GM23338 (cell line): ENCODE measurements around the gene TBL3. TPM values are rescaled to one million over a fixed set of nuclear protein-coding genes. Genes with fewer than 3 reads are reported as not detected.

Experiments
- ATAC-seq: fragments of 200-7000 bp; cut with Tn5 transposase; 3 replicates; pipeline ENCODE4 v1.9.1; 2020
- DNase-seq: peaks from one replicate; pipeline ENCODE4 v3.0.0-alpha.2; 2015; ENCODE audit warnings: low spot score
- H2AFZ ChIP-seq: fragments of 200-600 bp; sonication (generic); 2 replicates; pipeline ENCODE4 v1.8.0; 2016; ENCODE audit warnings: antibody characterized with exemption, mild to moderate bottlenecking, moderate library complexity
- H3F3A ChIP-seq: fragments of 200-600 bp; sonication (generic); replicated peaks from 2 replicates; pipeline ENCODE4 v1.8.0; 2017; ENCODE audit warnings: antibody characterized with exemption, mixed run types, low read depth
- H3K27ac ChIP-seq: fragments of 200-600 bp; sonication (generic); 2 replicates; pipeline ENCODE4 v1.6.1; 2016; ENCODE audit warnings: low read depth
- H3K27me3 ChIP-seq: fragments of 200-600 bp; sonication (generic); 2 replicates; pipeline ENCODE4 v1.8.0; 2016; ENCODE audit warnings: mild to moderate bottlenecking, mixed run types, moderate library complexity; ENCODE audit not compliant: insufficient read depth
- H3K36me3 ChIP-seq: fragments of 200-600 bp; sonication (generic); 2 replicates; pipeline ENCODE4 v1.8.0; 2016; ENCODE audit warnings: mild to moderate bottlenecking; ENCODE audit not compliant: insufficient read depth
- H3K4me1 ChIP-seq: fragments of 200-600 bp; sonication (generic); 2 replicates; pipeline ENCODE4 v1.8.0; 2016; ENCODE audit warnings: mild to moderate bottlenecking, moderate library complexity; ENCODE audit not compliant: insufficient read depth
- H3K4me2 ChIP-seq: fragments of 200-600 bp; sonication (generic); 2 replicates; pipeline ENCODE4 v1.7.1; 2017; ENCODE audit warnings: mixed run types
- H3K4me3 ChIP-seq: fragments of 200-600 bp; sonication (generic); 2 replicates; pipeline ENCODE4 v1.6.1; 2016; ENCODE audit warnings: mixed run types
- H3K79me2 ChIP-seq: fragments of 200-600 bp; sonication (generic); replicated peaks from 2 replicates; pipeline ENCODE4 v1.8.0; 2017; ENCODE audit warnings: mild to moderate bottlenecking; ENCODE audit not compliant: insufficient read depth
- H3K9me2 ChIP-seq: fragments of 200-600 bp; sonication (generic); 2 replicates; pipeline ENCODE4 v1.8.0; 2017; ENCODE audit not compliant: insufficient read depth
- H4K20me1 ChIP-seq: fragments of 200-600 bp; sonication (generic); replicated peaks from 2 replicates; pipeline ENCODE4 v1.8.0; 2017; ENCODE audit warnings: mild to moderate bottlenecking; ENCODE audit not compliant: insufficient read depth
- H3K27ac Mint-ChIP-seq: 2 replicates; pipeline ENCODE4 v1.8.0; 2020; ENCODE audit warnings: inconsistent platforms, mild to moderate bottlenecking, moderate library complexity, mixed read lengths
- H3K27me3 Mint-ChIP-seq: 3 replicates; pipeline ENCODE4 v1.8.0; 2022; ENCODE audit warnings: low read depth, mild to moderate bottlenecking, moderate library complexity, mixed read lengths, inconsistent platforms; ENCODE audit not compliant: insufficient read depth, poor library complexity
- H3K36me3 Mint-ChIP-seq: 3 replicates; pipeline ENCODE4 v1.8.0; 2021; ENCODE audit warnings: low read depth, mild to moderate bottlenecking, inconsistent platforms, moderate library complexity, mixed read lengths
- H3K4me1 Mint-ChIP-seq: 3 replicates; pipeline ENCODE4 v1.8.0; 2020; ENCODE audit warnings: mild to moderate bottlenecking, inconsistent platforms, mixed read lengths
- H3K4me3 Mint-ChIP-seq: 3 replicates; pipeline ENCODE4 v1.8.0; 2021; ENCODE audit warnings: moderate library complexity, mild to moderate bottlenecking, inconsistent platforms, mixed read lengths
- H3K9me3 Mint-ChIP-seq: 3 replicates; pipeline ENCODE4 v1.8.0; 2020; ENCODE audit warnings: moderate library complexity, mild to moderate bottlenecking, inconsistent platforms, mixed read lengths
- CREB1 ChIP-seq: fragments of 250-450 bp; sonication (Bioruptor Pico); IDR thresholded peaks from 2 replicates; pipeline ENCODE4 v1.5.0; 2020; ENCODE audit warnings: low read depth, mild to moderate bottlenecking, moderate library complexity
- EZH2 ChIP-seq: fragments of 200-600 bp; sonication (generic); IDR thresholded peaks from one replicate; pipeline ENCODE4 v1.8.0; 2017; ENCODE audit warnings: antibody characterized with exemption, mild to moderate bottlenecking, low read depth; ENCODE audit not compliant: unreplicated experiment
- EZH2phosphoT487 ChIP-seq: fragments of 200-600 bp; sonication (generic); IDR thresholded peaks from one replicate; pipeline ENCODE4 v1.8.1; 2018; ENCODE audit warnings: antibody characterized with exemption; ENCODE audit not compliant: unreplicated experiment
- JUNB ChIP-seq: IDR thresholded peaks from one replicate; pipeline ENCODE4 v1.6.1; 2016; ENCODE audit warnings: antibody characterized with exemption; ENCODE audit not compliant: unreplicated experiment
- NANOG ChIP-seq: IDR thresholded peaks from 2 replicates; pipeline ENCODE4 v1.6.1; 2016; ENCODE audit warnings: antibody characterized with exemption, borderline replicate concordance
- POLR2AphosphoS5 ChIP-seq: IDR thresholded peaks from 2 replicates; pipeline ENCODE4 v1.6.1; 2016; ENCODE audit warnings: antibody characterized with exemption, low read depth
- STAT1 ChIP-seq: IDR thresholded peaks from one replicate; pipeline ENCODE4 v1.6.1; 2016; ENCODE audit warnings: antibody characterized with exemption; ENCODE audit not compliant: unreplicated experiment
- ZNF114 ChIP-seq: fragments of 250-450 bp; sonication (Bioruptor Pico); IDR thresholded peaks from 2 replicates; pipeline ENCODE4 v1.5.0; 2020; ENCODE audit warnings: mild to moderate bottlenecking, moderate library complexity
- ZNF331 ChIP-seq: fragments of 250-450 bp; sonication (Bioruptor Pico); IDR thresholded peaks from 2 replicates; pipeline ENCODE4 v1.5.0; 2020; ENCODE audit warnings: low read depth, mild to moderate bottlenecking, moderate library complexity
- polyA plus RNA-seq: library from polyadenylated mRNA; unstranded; fragments of >200 nt; fragmentation: Nextera tagmentation; extraction: Ambion mirVana; gene quantifications from 2 replicates; pipeline ENCODE4 v1.2.1, GENCODE V29; 2016
- total RNA-seq: library from RNA; depleted of rRNA; stranded (reverse); fragments of >200 nt; shearing (Covaris generic); gene quantifications from 2 replicates; pipeline ENCODE4 v1.2.3, GENCODE V29; 2014
- TF ChIP-seq, protein P1 (sequence below): IDR thresholded peaks from 2 replicates; pipeline ENCODE4 v1.6.1; 2016; ENCODE audit warnings: antibody characterized with exemption
- TF ChIP-seq, protein P2 (sequence below): IDR thresholded peaks from one replicate; pipeline ENCODE4 v1.6.1; 2018; ENCODE audit warnings: antibody characterized with exemption; ENCODE audit not compliant: unreplicated experiment
- TF ChIP-seq, protein P3 (sequence below): fragments of 250-450 bp; sonication (Bioruptor Pico); IDR thresholded peaks from 2 replicates; pipeline ENCODE4 v1.5.0; 2020; ENCODE audit warnings: mild to moderate bottlenecking, moderate library complexity
- TF ChIP-seq, protein P4 (sequence below), 2 experiments: fragments of 200-600 bp in 1 of 2; sonication (generic) in 1 of 2; conservative IDR thresholded peaks; 2 replicates each; pipeline versions ENCODE4 v1.5.1 to v1.6.1; 2016 to 2017; ENCODE audit warnings: antibody characterized with exemption in 2 of 2, low read depth in 2 of 2, mild to moderate bottlenecking in 2 of 2, moderate library complexity in 1 of 2

TBL3 gene
- total and polyA plus RNA-seq, 2 experiments from 2014 or later, result 67.0 to 157 TPM

DNA sequence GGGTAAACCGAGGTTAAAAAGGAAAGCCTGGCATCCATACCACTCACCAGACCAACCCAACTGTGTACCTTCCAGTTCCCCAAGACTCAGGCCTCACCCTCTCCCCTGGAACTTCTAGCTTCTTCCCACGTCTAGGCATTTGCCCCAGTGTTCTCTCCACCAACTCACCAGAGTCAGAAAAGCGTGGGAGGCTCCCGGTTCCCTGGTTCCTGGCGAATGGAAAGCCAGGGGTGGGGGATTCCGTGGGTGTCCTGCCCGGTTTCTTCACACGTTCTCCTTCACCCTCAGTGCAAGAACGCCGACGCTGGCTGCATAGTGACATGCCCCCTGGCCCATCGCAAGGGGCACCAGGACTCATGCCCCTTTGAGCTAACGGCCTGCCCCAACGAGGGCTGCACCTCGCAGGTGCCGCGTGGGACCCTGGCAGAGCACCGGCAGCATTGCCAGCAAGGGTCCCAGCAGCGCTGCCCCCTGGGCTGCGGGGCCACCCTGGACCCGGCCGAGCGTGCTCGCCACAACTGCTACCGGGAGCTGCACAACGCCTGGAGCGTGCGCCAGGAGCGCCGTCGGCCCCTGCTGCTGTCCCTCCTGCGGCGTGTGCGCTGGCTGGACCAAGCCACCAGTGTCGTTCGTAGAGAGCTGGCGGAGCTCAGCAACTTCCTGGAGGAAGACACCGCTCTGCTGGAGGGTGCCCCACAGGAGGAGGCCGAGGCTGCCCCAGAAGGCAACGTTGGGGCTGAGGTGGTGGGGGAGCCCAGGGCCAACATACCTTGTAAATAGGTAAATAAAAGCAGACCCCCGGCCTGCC, 3.5 kb upstream of the TBL3 start:
- Mint-ChIP-seq H3K4me1 (peaks cover 17% of the 10 kb centered on the region), H3K4me3 (no peak overlapping the region; the same call in 2 of the 3 replicates), H3K27ac (no peak overlapping the region), H3K9me3 (peaks cover 9% of the 10 kb centered on the region; the same call in 2 of the 3 replicates), H3K27me3 (peaks cover 33% of the 10 kb centered on the region), H3K36me3 (peaks cover 18% of the 10 kb centered on the region)
- Histone ChIP-seq H3K27me3 (no peaks in the 10 kb centered on the region), H3K4me3 (no peak overlapping the region), H3K27ac (no peak overlapping the region), H4K20me1 (peaks cover 10% of the 10 kb centered on the region), H3F3A (peaks cover 9% of the 10 kb centered on the region), H3K36me3 (peaks cover 9% of the 10 kb centered on the region), H3K4me2 (no peak overlapping the region), H2AFZ (no peak overlapping the region), H3K79me2 (peaks cover 43% of the 10 kb centered on the region), H3K4me1 (peaks cover 23% of the 10 kb centered on the region; the same call in 1 of the 2 replicates), H3K9me2 (no peaks in the 10 kb centered on the region)
- no peak for ATAC-seq
- DNase-seq, result peak; percentile 23
- TF ChIP-seq, protein P1, sequence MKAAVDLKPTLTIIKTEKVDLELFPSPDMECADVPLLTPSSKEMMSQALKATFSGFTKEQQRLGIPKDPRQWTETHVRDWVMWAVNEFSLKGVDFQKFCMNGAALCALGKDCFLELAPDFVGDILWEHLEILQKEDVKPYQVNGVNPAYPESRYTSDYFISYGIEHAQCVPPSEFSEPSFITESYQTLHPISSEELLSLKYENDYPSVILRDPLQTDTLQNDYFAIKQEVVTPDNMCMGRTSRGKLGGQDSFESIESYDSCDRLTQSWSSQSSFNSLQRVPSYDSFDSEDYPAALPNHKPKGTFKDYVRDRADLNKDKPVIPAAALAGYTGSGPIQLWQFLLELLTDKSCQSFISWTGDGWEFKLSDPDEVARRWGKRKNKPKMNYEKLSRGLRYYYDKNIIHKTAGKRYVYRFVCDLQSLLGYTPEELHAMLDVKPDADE, result no peak
- no peak for TF ChIP-seq POLR2AphosphoS5
- TF ChIP-seq EZH2, result no peak
- no peak for TF ChIP-seq ZNF114 (CRISPR knock-in tag)
- TF ChIP-seq STAT1, result no peak
- TF ChIP-seq JUNB, result no peak
- TF ChIP-seq, protein P2, sequence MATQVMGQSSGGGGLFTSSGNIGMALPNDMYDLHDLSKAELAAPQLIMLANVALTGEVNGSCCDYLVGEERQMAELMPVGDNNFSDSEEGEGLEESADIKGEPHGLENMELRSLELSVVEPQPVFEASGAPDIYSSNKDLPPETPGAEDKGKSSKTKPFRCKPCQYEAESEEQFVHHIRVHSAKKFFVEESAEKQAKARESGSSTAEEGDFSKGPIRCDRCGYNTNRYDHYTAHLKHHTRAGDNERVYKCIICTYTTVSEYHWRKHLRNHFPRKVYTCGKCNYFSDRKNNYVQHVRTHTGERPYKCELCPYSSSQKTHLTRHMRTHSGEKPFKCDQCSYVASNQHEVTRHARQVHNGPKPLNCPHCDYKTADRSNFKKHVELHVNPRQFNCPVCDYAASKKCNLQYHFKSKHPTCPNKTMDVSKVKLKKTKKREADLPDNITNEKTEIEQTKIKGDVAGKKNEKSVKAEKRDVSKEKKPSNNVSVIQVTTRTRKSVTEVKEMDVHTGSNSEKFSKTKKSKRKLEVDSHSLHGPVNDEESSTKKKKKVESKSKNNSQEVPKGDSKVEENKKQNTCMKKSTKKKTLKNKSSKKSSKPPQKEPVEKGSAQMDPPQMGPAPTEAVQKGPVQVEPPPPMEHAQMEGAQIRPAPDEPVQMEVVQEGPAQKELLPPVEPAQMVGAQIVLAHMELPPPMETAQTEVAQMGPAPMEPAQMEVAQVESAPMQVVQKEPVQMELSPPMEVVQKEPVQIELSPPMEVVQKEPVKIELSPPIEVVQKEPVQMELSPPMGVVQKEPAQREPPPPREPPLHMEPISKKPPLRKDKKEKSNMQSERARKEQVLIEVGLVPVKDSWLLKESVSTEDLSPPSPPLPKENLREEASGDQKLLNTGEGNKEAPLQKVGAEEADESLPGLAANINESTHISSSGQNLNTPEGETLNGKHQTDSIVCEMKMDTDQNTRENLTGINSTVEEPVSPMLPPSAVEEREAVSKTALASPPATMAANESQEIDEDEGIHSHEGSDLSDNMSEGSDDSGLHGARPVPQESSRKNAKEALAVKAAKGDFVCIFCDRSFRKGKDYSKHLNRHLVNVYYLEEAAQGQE, result no peak
- TF ChIP-seq CREB1 (CRISPR knock-in tag), result no peak
- no peak for TF ChIP-seq EZH2phosphoT487
- TF ChIP-seq, protein P3, sequence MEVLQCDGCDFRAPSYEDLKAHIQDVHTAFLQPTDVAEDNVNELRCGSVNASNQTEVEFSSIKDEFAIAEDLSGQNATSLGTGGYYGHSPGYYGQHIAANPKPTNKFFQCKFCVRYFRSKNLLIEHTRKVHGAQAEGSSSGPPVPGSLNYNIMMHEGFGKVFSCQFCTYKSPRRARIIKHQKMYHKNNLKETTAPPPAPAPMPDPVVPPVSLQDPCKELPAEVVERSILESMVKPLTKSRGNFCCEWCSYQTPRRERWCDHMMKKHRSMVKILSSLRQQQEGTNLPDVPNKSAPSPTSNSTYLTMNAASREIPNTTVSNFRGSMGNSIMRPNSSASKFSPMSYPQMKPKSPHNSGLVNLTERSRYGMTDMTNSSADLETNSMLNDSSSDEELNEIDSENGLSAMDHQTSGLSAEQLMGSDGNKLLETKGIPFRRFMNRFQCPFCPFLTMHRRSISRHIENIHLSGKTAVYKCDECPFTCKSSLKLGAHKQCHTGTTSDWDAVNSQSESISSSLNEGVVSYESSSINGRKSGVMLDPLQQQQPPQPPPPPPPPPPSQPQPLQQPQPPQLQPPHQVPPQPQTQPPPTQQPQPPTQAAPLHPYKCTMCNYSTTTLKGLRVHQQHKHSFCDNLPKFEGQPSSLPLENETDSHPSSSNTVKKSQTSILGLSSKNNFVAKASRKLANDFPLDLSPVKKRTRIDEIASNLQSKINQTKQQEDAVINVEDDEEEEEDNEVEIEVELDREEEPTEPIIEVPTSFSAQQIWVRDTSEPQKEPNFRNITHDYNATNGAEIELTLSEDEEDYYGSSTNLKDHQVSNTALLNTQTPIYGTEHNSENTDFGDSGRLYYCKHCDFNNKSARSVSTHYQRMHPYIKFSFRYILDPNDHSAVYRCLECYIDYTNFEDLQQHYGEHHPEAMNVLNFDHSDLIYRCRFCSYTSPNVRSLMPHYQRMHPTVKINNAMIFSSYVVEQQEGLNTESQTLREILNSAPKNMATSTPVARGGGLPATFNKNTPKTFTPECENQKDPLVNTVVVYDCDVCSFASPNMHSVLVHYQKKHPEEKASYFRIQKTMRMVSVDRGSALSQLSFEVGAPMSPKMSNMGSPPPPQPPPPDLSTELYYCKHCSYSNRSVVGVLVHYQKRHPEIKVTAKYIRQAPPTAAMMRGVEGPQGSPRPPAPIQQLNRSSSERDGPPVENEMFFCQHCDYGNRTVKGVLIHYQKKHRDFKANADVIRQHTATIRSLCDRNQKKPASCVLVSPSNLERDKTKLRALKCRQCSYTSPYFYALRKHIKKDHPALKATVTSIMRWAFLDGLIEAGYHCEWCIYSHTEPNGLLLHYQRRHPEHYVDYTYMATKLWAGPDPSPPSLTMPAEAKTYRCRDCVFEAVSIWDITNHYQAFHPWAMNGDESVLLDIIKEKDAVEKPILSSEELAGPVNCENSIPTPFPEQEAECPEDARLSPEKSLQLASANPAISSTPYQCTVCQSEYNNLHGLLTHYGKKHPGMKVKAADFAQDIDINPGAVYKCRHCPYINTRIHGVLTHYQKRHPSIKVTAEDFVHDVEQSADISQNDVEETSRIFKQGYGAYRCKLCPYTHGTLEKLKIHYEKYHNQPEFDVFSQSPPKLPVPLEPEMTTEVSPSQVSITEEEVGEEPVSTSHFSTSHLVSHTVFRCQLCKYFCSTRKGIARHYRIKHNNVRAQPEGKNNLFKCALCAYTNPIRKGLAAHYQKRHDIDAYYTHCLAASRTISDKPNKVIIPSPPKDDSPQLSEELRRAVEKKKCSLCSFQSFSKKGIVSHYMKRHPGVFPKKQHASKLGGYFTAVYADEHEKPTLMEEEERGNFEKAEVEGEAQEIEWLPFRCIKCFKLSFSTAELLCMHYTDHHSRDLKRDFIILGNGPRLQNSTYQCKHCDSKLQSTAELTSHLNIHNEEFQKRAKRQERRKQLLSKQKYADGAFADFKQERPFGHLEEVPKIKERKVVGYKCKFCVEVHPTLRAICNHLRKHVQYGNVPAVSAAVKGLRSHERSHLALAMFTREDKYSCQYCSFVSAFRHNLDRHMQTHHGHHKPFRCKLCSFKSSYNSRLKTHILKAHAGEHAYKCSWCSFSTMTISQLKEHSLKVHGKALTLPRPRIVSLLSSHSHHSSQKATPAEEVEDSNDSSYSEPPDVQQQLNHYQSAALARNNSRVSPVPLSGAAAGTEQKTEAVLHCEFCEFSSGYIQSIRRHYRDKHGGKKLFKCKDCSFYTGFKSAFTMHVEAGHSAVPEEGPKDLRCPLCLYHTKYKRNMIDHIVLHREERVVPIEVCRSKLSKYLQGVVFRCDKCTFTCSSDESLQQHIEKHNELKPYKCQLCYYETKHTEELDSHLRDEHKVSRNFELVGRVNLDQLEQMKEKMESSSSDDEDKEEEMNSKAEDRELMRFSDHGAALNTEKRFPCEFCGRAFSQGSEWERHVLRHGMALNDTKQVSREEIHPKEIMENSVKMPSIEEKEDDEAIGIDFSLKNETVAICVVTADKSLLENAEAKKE (CRISPR knock-in tag), result no peak
- no peak for TF ChIP-seq ZNF331 (CRISPR knock-in tag)
- no peak for TF ChIP-seq NANOG
- TF ChIP-seq, protein P4, sequence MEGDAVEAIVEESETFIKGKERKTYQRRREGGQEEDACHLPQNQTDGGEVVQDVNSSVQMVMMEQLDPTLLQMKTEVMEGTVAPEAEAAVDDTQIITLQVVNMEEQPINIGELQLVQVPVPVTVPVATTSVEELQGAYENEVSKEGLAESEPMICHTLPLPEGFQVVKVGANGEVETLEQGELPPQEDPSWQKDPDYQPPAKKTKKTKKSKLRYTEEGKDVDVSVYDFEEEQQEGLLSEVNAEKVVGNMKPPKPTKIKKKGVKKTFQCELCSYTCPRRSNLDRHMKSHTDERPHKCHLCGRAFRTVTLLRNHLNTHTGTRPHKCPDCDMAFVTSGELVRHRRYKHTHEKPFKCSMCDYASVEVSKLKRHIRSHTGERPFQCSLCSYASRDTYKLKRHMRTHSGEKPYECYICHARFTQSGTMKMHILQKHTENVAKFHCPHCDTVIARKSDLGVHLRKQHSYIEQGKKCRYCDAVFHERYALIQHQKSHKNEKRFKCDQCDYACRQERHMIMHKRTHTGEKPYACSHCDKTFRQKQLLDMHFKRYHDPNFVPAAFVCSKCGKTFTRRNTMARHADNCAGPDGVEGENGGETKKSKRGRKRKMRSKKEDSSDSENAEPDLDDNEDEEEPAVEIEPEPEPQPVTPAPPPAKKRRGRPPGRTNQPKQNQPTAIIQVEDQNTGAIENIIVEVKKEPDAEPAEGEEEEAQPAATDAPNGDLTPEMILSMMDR (conservative IDR thresholded peaks at IDR 0.05; ENCODE audit: low read depth in 2 of 2), result no peak
